ENCODE measurements around the gene MICU1.

MICU1 gene

GRCh38 chr10:72642318-72642717 lies 16.4 kb upstream of the MICU1 start:
- no peak for TF ChIP-seq RAD21 (IDR thresholded peaks at IDR 0.05; ENCODE audit: low read depth)
- TF ChIP-seq FOXM1 (IDR thresholded peaks at IDR 0.05; ENCODE audit: borderline replicate concordance, low read depth): no peak
- TF ChIP-seq TCF12 (IDR thresholded peaks at IDR 0.05; ENCODE audit: low read depth): no peak
- no peak for TF ChIP-seq TAF1 (IDR thresholded peaks at IDR 0.05; ENCODE audit: low read depth)
- no peak for TF ChIP-seq EGR1 (IDR thresholded peaks at IDR 0.05)
- TF ChIP-seq, protein P1, sequence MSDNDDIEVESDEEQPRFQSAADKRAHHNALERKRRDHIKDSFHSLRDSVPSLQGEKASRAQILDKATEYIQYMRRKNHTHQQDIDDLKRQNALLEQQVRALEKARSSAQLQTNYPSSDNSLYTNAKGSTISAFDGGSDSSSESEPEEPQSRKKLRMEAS (IDR thresholded peaks at IDR 0.05): no peak
- no peak for TF ChIP-seq TEAD4 (IDR thresholded peaks at IDR 0.05)
- TF ChIP-seq, protein P2, sequence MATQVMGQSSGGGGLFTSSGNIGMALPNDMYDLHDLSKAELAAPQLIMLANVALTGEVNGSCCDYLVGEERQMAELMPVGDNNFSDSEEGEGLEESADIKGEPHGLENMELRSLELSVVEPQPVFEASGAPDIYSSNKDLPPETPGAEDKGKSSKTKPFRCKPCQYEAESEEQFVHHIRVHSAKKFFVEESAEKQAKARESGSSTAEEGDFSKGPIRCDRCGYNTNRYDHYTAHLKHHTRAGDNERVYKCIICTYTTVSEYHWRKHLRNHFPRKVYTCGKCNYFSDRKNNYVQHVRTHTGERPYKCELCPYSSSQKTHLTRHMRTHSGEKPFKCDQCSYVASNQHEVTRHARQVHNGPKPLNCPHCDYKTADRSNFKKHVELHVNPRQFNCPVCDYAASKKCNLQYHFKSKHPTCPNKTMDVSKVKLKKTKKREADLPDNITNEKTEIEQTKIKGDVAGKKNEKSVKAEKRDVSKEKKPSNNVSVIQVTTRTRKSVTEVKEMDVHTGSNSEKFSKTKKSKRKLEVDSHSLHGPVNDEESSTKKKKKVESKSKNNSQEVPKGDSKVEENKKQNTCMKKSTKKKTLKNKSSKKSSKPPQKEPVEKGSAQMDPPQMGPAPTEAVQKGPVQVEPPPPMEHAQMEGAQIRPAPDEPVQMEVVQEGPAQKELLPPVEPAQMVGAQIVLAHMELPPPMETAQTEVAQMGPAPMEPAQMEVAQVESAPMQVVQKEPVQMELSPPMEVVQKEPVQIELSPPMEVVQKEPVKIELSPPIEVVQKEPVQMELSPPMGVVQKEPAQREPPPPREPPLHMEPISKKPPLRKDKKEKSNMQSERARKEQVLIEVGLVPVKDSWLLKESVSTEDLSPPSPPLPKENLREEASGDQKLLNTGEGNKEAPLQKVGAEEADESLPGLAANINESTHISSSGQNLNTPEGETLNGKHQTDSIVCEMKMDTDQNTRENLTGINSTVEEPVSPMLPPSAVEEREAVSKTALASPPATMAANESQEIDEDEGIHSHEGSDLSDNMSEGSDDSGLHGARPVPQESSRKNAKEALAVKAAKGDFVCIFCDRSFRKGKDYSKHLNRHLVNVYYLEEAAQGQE (IDR thresholded peaks at IDR 0.05; ENCODE audit: low read depth): no peak
- TF ChIP-seq, protein P3, sequence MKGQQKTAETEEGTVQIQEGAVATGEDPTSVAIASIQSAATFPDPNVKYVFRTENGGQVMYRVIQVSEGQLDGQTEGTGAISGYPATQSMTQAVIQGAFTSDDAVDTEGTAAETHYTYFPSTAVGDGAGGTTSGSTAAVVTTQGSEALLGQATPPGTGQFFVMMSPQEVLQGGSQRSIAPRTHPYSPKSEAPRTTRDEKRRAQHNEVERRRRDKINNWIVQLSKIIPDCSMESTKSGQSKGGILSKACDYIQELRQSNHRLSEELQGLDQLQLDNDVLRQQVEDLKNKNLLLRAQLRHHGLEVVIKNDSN (IDR thresholded peaks at IDR 0.05): no peak
- no peak for TF ChIP-seq NFIC (IDR thresholded peaks at IDR 0.05)
- TF ChIP-seq YY1 (IDR thresholded peaks at IDR 0.05; ENCODE audit: low read depth): no peak
- no peak for TF ChIP-seq ZBTB7A (IDR thresholded peaks at IDR 0.05; ENCODE audit: low read depth)
- no peak for TF ChIP-seq EP300 (IDR thresholded peaks at IDR 0.05; ENCODE audit: borderline replicate concordance)
- TF ChIP-seq CEBPB (IDR thresholded peaks at IDR 0.05): no peak
- no peak for TF ChIP-seq CREB1 (IDR thresholded peaks at IDR 0.05; ENCODE audit: low read depth)

DNA sequence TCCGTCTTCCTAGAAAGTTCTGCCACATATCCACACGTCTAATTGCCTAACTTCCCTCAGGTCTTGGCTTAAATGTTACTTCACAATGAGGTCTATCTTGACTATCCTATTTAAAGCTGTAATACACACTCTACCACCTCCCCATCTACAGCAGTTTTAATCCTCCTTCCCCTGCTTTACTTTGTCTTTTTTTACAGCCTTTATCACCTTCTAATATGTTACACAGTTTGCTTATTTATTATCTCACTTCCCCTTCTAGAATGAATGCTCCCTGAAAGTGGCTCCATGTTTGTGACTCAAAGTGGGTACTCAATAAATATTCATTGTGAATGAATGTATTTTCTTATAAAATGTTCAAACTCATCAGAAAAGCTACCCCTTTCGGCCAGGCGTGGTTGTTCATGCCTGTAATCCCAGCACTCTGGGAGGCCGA lies 13.6 kb upstream of the MICU1 start:
- TF ChIP-seq, protein P1 (IDR thresholded peaks at IDR 0.05): no peak
- TF ChIP-seq, protein P2 (IDR thresholded peaks at IDR 0.05; ENCODE audit: low read depth): no peak
- TF ChIP-seq NFIC (IDR thresholded peaks at IDR 0.05) (no peak), TCF12 (IDR thresholded peaks at IDR 0.05; ENCODE audit: low read depth) (no peak), FOXM1 (IDR thresholded peaks at IDR 0.05; ENCODE audit: borderline replicate concordance, low read depth) (no peak), CEBPB (IDR thresholded peaks at IDR 0.05) (no peak), EP300 (IDR thresholded peaks at IDR 0.05; ENCODE audit: borderline replicate concordance) (no peak), CREB1 (IDR thresholded peaks at IDR 0.05; ENCODE audit: low read depth) (no peak), TEAD4 (IDR thresholded peaks at IDR 0.05) (no peak), EGR1 (IDR thresholded peaks at IDR 0.05) (no peak)
- TF ChIP-seq, protein P3 (IDR thresholded peaks at IDR 0.05): no peak

GRCh38 chr10:72638586-72639440 lies 12.9 kb upstream of the MICU1 start:
- TF ChIP-seq FOXM1 (IDR thresholded peaks at IDR 0.05; ENCODE audit: borderline replicate concordance, low read depth) (no peak), NFIC (IDR thresholded peaks at IDR 0.05) (no peak), CEBPB (IDR thresholded peaks at IDR 0.05) (no peak), ZBTB7A (IDR thresholded peaks at IDR 0.05; ENCODE audit: low read depth) (no peak), TCF12 (IDR thresholded peaks at IDR 0.05; ENCODE audit: low read depth) (no peak), EGR1 (IDR thresholded peaks at IDR 0.05) (no peak), RAD21 (IDR thresholded peaks at IDR 0.05; ENCODE audit: low read depth) (no peak), EP300 (IDR thresholded peaks at IDR 0.05; ENCODE audit: borderline replicate concordance) (no peak), TAF1 (IDR thresholded peaks at IDR 0.05; ENCODE audit: low read depth) (no peak), YY1 (IDR thresholded peaks at IDR 0.05; ENCODE audit: low read depth) (no peak), TEAD4 (IDR thresholded peaks at IDR 0.05) (no peak), CREB1 (IDR thresholded peaks at IDR 0.05; ENCODE audit: low read depth) (no peak)
- TF ChIP-seq, protein P2 (IDR thresholded peaks at IDR 0.05; ENCODE audit: low read depth): no peak
- TF ChIP-seq, protein P3 (IDR thresholded peaks at IDR 0.05): no peak
- TF ChIP-seq, protein P1 (IDR thresholded peaks at IDR 0.05): no peak

All from Ishikawa (cell line).